ENCODE measurements around the gene TCIRG1.

TCIRG1 gene

DNA sequence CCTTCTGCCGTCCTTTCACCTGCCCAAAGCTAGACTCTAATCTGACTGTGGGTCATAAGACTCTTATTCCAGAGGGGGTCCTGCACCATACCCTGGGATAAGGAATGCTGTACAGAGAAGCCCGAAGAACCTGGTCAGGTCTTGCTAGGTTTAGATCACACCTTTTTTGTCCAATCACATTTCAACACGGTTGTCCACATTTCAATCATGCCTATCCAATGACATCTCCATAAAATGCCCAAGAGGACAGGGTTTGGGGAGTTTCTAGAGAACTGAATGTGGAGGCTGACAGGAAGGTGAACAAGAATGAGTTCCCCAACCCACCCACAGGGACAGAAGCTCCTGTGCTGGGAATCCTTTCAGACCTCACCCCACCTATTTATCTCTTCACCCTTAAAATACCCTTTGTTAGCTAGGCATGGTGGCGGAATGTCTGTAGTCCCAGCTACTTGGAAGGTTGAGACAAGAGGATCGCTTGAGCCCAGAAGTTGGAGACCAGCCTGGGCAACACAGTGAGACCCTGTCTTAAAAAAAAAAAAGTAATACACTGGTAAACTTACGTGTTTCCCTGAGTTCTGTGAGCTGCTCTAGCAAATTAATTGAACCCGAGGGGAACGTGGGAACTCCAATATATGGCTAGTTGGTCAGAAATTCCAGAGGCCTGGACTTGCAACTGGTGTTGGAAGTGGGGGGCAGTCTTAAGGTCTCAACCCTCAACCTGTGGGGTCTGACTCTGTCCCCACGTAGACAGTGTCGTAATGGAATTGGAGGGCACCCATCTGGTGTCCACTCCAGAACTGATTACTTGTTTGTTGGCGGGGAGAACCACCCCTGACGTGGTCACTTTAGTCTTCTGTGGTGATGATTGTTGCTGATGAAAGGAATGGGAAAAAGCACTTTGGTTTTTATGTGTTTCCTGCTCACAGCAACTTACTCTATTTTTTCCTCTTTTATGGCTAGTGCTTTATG, 17.8 kb downstream of the TCIRG1 start:
- no peaks in the 10 kb centered on the region for H3K27me3 ChIP-seq
- H3K27ac ChIP-seq = no peak overlapping the region
- no peaks in the 10 kb centered on the region for H3K9me3 ChIP-seq
- no peaks in the 10 kb centered on the region for H3K4me1 ChIP-seq (ENCODE audit: control insufficient read depth in 1 of 2, insufficient read depth in 1 of 2, low read depth in 1 of 2, low read length in 1 of 2)
- no peak overlapping the region for H3K4me3 ChIP-seq (ENCODE audit: low read depth in 1 of 2, low read length in 1 of 2)
- TF ChIP-seq, protein P1, sequence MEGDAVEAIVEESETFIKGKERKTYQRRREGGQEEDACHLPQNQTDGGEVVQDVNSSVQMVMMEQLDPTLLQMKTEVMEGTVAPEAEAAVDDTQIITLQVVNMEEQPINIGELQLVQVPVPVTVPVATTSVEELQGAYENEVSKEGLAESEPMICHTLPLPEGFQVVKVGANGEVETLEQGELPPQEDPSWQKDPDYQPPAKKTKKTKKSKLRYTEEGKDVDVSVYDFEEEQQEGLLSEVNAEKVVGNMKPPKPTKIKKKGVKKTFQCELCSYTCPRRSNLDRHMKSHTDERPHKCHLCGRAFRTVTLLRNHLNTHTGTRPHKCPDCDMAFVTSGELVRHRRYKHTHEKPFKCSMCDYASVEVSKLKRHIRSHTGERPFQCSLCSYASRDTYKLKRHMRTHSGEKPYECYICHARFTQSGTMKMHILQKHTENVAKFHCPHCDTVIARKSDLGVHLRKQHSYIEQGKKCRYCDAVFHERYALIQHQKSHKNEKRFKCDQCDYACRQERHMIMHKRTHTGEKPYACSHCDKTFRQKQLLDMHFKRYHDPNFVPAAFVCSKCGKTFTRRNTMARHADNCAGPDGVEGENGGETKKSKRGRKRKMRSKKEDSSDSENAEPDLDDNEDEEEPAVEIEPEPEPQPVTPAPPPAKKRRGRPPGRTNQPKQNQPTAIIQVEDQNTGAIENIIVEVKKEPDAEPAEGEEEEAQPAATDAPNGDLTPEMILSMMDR (IDR thresholded peaks at IDR 0.05) = no peak
- H3K36me3 ChIP-seq = peaks cover 44% of the 10 kb centered on the region

DNA sequence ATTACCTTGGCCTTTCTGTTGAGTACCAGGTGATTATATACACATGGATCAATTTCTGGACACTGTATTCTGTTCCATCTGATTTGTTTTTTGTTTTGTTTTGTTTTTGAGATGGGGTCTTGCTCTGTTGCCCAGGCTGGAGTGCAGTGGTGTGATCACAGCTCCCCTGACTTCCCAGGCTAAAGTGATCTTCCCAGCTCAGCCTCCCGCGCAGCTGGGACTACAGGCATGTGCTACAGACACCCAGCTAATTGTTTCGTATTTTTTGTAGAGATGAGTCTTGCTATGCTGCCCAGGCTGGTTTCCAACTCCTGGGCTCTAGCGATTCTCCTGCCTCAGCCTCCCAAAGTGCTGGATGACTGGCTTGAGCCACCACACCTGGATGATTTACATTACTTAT, 19.0 kb downstream of the TCIRG1 start:
- Histone ChIP-seq H3K36me3 (peaks cover 38% of the 10 kb centered on the region), H3K27ac (no peak overlapping the region), H3K4me3 (ENCODE audit: low read depth in 1 of 2, low read length in 1 of 2) (no peak overlapping the region), H3K27me3 (no peaks in the 10 kb centered on the region), H3K4me1 (ENCODE audit: control insufficient read depth in 1 of 2, insufficient read depth in 1 of 2, low read depth in 1 of 2, low read length in 1 of 2) (no peaks in the 10 kb centered on the region), H3K9me3 (no peaks in the 10 kb centered on the region)
- TF ChIP-seq, protein P1 (IDR thresholded peaks at IDR 0.05) = no peak

DNA sequence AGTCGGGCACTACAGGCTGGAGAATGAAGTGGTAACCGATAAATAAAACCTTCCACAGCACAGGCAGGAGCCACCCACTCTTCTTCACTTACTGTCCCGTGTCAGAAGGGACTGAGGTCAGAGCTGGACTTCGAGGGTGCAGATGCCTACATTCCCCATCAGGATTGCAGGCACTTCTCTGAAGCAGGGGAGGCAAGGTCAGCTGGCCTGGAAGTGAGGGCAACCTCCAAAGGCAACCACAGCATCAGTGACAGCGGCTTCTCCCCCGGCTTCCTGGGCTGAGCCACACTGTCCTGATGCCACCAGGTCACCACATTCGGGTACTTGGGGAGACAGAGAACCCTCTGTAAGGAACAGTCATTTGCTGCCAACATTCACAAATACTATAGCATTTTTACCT, 22.7 kb downstream of the TCIRG1 start:
- Histone ChIP-seq H3K36me3 (peaks cover 29% of the 10 kb centered on the region), H3K27ac (no peak overlapping the region)
- TF ChIP-seq, protein P1 (IDR thresholded peaks at IDR 0.05) = no peak

DNA sequence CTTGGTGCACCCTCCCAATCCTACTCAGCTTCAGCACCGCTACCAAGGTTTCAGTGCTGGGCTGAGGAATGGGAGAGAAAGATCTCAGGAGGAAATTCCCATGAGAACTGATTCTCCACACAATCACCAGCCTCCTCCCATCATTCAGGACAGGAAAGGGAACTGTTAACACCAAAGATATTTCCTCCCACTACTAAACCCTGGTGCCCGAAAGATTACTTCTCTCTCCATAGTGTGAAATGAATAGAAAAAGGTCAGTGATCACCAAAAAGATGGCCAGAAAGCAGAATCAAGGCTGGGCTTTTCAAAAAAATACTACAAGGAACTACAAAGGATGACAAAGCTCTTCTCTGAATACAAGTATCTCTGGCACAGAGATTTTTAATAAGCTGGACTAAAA, 26.1 kb downstream of the TCIRG1 start:
- peaks cover 56% of the 10 kb centered on the region for H3K36me3 ChIP-seq
- no peak overlapping the region for H3K4me3 ChIP-seq (ENCODE audit: low read depth in 1 of 2, low read length in 1 of 2)
- peaks cover 11 to 13% of the 10 kb centered on the region in 2 experiments for H3K4me1 ChIP-seq (ENCODE audit: control insufficient read depth in 1 of 2, insufficient read depth in 1 of 2, low read depth in 1 of 2, low read length in 1 of 2)
- H3K9me3 ChIP-seq = no peaks in the 10 kb centered on the region
- H3K27ac ChIP-seq = peak overlapping the region; percentile 43
- H3K27me3 ChIP-seq = no peaks in the 10 kb centered on the region
- TF ChIP-seq, protein P1 (IDR thresholded peaks at IDR 0.05) = no peak

More for the DNA sequence above, 22.7 kb downstream of the TCIRG1 start:
- no peaks in the 10 kb centered on the region for H3K27me3 ChIP-seq
- no peaks in the 10 kb centered on the region for H3K9me3 ChIP-seq
- peaks cover 11 to 13% of the 10 kb centered on the region in 2 experiments for H3K4me1 ChIP-seq (ENCODE audit: control insufficient read depth in 1 of 2, insufficient read depth in 1 of 2, low read depth in 1 of 2, low read length in 1 of 2)
- no peak overlapping the region for H3K4me3 ChIP-seq (ENCODE audit: low read depth in 1 of 2, low read length in 1 of 2)

DNA sequence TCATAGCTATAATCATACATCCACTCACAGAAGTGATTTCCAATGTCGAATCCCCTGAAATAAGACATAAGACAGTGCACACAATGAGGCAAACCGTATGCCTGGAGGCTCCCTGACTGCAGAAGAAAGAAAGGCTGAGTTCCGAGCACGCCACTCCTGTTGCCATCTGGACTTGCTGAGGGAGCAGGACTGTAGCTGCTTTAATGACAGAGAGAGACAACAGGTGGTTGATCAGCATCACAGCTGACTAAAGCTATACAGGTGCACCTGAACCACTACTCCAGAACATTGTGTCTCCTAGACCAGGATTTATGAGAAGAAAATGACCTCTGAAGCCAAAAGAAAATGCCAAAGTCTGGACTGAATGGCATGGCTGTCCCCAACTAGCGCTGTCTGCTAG, 27.0 kb downstream of the TCIRG1 start:
- Histone ChIP-seq H3K36me3 (peaks cover 63% of the 10 kb centered on the region), H3K9me3 (no peaks in the 10 kb centered on the region), H3K27me3 (no peaks in the 10 kb centered on the region), H3K4me3 (ENCODE audit: low read depth in 1 of 2, low read length in 1 of 2) (no peak overlapping the region), H3K4me1 (ENCODE audit: control insufficient read depth in 1 of 2, insufficient read depth in 1 of 2, low read depth in 1 of 2, low read length in 1 of 2) (peaks cover 12 to 13% of the 10 kb centered on the region in 2 experiments), H3K27ac (no peak overlapping the region)
- TF ChIP-seq, protein P1 (IDR thresholded peaks at IDR 0.05) = no peak
